ENCODE measurements around the gene STARD4.
A peak's percentile ranks its signal among the peaks of the same experiment; 100 is the strongest.

The STARD4 gene

DNA sequence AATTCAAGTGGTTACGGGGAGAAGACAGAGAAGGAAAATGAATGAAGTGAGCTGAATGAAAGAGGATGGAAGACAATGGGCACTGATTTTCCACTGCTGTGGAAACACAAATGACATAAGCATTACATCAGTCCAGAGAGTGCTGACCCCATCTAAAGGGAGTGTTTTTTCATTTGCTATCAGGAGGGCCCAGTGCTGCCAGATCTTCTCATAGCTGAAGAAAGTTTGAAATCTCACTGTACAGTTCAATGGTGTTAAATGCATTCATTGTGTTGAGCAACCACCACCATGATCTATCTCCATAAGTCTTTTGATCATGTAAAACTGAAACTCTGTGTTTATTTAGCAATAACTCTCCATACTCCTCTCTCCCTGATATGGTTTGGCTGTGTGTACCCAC lies 41.5 kb upstream of the STARD4 start:
- H3K36me3 ChIP-seq (replicated peaks) = no peaks in the 10 kb centered on the region

DNA sequence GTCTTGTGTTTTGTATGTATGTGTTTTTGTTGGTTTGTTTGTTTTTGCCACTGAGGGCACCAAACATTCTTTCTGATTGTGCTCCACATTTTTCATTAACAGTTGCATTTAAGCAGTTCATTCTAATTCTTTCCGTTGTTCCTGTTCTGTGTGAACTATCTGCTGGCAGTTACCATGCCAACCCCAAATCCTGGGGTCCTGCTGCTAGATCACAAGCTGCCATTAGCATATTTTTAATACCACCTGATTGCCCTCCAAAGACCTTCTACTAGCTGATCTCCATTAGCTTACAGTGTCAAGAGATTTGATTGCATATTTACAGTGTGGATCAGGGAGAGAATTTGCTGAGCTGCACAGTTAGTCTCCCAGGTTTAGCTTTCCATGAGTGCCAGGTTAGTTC lies 40.6 kb upstream of the STARD4 start:
- H3K4me3 ChIP-seq (ENCODE audit: low read depth, low read length) = no peak overlapping the region
- DNase-seq = no peak
- in situ Hi-C loops (cut with HindIII; ENCODE audit: low pct_ligation_motif_present, low sequenced_read_pairs) = no loop called here
- H3K27me3 ChIP-seq (replicated peaks) = no peaks in the 10 kb centered on the region
- no peaks in the 10 kb centered on the region for H3K36me3 ChIP-seq (replicated peaks)
- H3K27ac ChIP-seq = no peak overlapping the region
- TF ChIP-seq, protein P1, sequence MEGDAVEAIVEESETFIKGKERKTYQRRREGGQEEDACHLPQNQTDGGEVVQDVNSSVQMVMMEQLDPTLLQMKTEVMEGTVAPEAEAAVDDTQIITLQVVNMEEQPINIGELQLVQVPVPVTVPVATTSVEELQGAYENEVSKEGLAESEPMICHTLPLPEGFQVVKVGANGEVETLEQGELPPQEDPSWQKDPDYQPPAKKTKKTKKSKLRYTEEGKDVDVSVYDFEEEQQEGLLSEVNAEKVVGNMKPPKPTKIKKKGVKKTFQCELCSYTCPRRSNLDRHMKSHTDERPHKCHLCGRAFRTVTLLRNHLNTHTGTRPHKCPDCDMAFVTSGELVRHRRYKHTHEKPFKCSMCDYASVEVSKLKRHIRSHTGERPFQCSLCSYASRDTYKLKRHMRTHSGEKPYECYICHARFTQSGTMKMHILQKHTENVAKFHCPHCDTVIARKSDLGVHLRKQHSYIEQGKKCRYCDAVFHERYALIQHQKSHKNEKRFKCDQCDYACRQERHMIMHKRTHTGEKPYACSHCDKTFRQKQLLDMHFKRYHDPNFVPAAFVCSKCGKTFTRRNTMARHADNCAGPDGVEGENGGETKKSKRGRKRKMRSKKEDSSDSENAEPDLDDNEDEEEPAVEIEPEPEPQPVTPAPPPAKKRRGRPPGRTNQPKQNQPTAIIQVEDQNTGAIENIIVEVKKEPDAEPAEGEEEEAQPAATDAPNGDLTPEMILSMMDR (IDR thresholded peaks at IDR 0.05; ENCODE audit: low read depth, low read length, missing control alignments) = no peak

More for the DNA sequence above, 41.5 kb upstream of the STARD4 start:
- in situ Hi-C loops (cut with HindIII; ENCODE audit: low pct_ligation_motif_present, low sequenced_read_pairs) = no loop called here
- TF ChIP-seq, protein P1 (IDR thresholded peaks at IDR 0.05; ENCODE audit: low read depth, low read length, missing control alignments) = no peak
- no peaks in the 10 kb centered on the region for H3K27me3 ChIP-seq (replicated peaks)
- H3K4me3 ChIP-seq (ENCODE audit: low read depth, low read length) = no peak overlapping the region
- no peak for DNase-seq
- no peak overlapping the region for H3K27ac ChIP-seq

DNA sequence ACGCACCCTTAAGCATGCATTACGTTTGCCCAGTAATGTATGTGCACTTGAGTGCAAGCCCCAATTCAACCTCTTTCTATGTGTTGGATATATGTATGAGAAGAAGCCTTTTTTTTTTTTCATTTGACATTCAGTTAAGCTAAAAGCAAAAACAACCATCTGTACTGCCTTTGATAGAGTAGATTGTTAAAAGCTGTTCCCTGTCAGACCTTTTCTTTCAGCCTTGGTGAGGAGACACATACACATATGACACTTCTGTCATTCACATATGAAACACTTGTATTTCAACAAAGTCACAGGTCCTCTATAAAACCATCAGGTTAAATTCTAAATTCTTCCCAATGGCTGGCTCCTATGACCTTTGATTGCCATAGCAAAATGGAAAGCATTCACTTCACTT lies 40.2 kb upstream of the STARD4 start:
- DNase-seq = no peak
- in situ Hi-C loops (cut with HindIII; ENCODE audit: low pct_ligation_motif_present, low sequenced_read_pairs) = no loop called here
- no peaks in the 10 kb centered on the region for H3K36me3 ChIP-seq (replicated peaks)
- no peaks in the 10 kb centered on the region for H3K27me3 ChIP-seq (replicated peaks)
- H3K27ac ChIP-seq = no peak overlapping the region
- H3K4me3 ChIP-seq (ENCODE audit: low read depth, low read length) = no peak overlapping the region
- TF ChIP-seq, protein P1 (IDR thresholded peaks at IDR 0.05; ENCODE audit: low read depth, low read length, missing control alignments) = no peak

DNA sequence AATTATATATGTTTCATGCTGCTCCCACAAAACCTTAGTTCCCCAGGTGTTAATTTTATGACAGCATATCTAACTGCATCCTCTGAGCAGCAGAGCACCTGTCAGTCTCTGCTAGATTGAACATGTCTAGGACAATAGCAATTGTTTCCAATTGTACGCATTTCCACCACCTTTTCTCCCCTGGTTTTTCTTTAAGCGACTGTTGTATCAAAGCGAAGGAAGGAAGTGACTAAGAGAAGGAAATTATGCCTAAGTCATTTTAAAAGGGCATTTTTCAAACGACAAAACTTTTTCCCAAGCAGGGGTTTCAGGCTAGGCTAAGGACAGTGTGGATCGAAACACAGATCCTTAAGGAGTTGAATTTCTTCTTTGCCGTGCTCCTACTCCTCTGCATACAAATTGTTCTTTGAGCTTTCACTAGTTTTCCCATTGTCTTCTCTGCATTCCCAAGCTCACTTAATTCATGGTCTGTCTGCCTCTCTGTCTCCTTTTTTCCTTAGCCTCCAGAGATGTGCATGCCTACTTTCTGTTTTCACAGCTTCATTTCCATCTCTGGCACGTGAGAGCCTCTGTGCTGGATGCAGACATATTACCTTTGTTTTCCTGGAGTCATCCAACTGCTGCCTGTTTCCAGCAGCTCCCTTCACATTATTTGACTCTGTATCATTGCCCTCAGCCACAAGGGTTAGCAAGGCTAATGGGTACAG lies 39.4 kb upstream of the STARD4 start:
- H3K36me3 ChIP-seq (replicated peaks) = no peaks in the 10 kb centered on the region
- peak overlapping the region; percentile 78 for H3K27ac ChIP-seq
- H3K4me3 ChIP-seq (ENCODE audit: low read depth, low read length) = no peak overlapping the region
- TF ChIP-seq, protein P1 (IDR thresholded peaks at IDR 0.05; ENCODE audit: low read depth, low read length, missing control alignments) = no peak
- H3K27me3 ChIP-seq (replicated peaks) = no peaks in the 10 kb centered on the region
- no peak for DNase-seq
- in situ Hi-C loops (cut with HindIII; ENCODE audit: low pct_ligation_motif_present, low sequenced_read_pairs) = no loop called here

DNA sequence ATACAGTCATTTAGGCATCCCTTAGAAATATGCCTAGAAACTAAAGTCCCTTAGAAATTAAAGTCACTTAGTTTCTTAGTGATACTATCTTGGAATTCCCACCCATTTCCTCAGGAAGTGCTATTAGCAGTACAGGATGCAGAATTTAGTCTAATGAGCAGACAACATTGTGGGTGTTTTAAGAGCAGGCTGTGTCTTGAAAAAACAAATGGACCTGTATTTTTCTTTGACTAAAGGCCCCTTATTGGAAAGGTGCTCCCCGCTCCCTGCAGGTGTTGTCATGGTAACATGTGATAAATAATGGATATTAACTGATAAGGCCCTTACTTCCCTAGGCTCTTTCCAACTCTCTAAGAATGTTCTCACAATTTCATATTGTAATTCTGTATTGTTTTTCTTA lies 38.8 kb upstream of the STARD4 start:
- Histone ChIP-seq H3K4me3 (ENCODE audit: low read depth, low read length) (no peak overlapping the region), H3K27ac (peak overlapping the region; percentile 78), H3K36me3 (replicated peaks) (no peaks in the 10 kb centered on the region), H3K27me3 (replicated peaks) (no peaks in the 10 kb centered on the region)
- in situ Hi-C loops (cut with HindIII; ENCODE audit: low pct_ligation_motif_present, low sequenced_read_pairs) = no loop called here
- no peak for DNase-seq
- TF ChIP-seq, protein P1 (IDR thresholded peaks at IDR 0.05; ENCODE audit: low read depth, low read length, missing control alignments) = no peak
